ENCODE measurements around the gene FCN1. TPM values are rescaled to one million over a fixed set of nuclear protein-coding genes. Genes with fewer than 3 reads are reported as not detected.

Gene FCN1
- total and polyA plus RNA-seq, 10 of the 15 experiments (the other 5 are each of a cell fraction or from before 2014, with no cell fraction given) = 0.08 TPM; not detected in 9

DNA sequence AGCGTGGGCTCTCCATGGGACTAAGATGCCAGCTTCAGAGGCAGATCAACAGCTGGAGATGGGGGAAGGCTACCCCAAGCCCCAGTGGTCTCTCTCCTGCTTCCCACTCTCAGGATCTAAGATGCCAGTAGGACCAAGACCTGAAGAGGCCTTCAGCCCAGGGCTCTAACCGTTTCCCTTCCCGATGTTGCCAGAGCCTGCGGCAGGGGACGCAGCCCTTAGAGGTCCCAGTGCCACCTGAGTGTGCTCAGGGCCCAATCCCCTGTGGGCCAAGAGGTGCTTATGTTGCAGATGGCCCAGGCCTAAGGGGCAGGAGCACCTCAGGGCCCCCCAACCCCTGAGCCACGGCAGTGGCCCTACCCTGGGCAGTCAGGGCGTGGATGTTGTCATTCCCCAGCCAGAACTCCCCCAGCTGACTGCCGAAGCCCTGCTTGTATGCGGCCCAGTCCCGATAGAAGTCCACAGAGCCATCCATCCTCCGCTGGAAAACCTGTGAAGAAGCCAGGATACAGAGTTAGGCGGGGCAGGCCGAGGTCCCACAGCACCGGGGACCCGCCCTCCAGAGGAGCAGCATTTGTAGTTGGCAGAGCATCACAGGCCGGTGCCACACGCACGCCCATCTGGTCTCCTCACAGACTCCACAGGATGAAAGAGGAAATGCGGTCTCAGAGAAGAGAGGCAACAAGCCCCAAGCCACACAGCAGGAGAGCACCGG is 5.4 kb downstream of the FCN1 start (continued):
- no peak for TF ChIP-seq ZBTB11 (CRISPR knock-in tag; IDR thresholded peaks at IDR 0.05)
- TF ChIP-seq SKIL (IDR thresholded peaks at IDR 0.05; ENCODE audit: low read depth, poor library complexity, severe bottlenecking) = no peak
- no peak for TF ChIP-seq ZBTB4 (CRISPR knock-in tag; IDR thresholded peaks at IDR 0.05)
- TF ChIP-seq, protein P1, sequence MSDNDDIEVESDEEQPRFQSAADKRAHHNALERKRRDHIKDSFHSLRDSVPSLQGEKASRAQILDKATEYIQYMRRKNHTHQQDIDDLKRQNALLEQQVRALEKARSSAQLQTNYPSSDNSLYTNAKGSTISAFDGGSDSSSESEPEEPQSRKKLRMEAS (IDR thresholded peaks at IDR 0.05; ENCODE audit: low read depth, low read length) = no peak
- TF ChIP-seq NFYB (IDR thresholded peaks at IDR 0.05; ENCODE audit: insufficient read depth, low read depth, low read length) = no peak
- no peak for TF ChIP-seq NR2C2 (IDR thresholded peaks at IDR 0.05; ENCODE audit: borderline replicate concordance, control insufficient read depth, insufficient read length, low read depth)
- TF ChIP-seq, protein P2, sequence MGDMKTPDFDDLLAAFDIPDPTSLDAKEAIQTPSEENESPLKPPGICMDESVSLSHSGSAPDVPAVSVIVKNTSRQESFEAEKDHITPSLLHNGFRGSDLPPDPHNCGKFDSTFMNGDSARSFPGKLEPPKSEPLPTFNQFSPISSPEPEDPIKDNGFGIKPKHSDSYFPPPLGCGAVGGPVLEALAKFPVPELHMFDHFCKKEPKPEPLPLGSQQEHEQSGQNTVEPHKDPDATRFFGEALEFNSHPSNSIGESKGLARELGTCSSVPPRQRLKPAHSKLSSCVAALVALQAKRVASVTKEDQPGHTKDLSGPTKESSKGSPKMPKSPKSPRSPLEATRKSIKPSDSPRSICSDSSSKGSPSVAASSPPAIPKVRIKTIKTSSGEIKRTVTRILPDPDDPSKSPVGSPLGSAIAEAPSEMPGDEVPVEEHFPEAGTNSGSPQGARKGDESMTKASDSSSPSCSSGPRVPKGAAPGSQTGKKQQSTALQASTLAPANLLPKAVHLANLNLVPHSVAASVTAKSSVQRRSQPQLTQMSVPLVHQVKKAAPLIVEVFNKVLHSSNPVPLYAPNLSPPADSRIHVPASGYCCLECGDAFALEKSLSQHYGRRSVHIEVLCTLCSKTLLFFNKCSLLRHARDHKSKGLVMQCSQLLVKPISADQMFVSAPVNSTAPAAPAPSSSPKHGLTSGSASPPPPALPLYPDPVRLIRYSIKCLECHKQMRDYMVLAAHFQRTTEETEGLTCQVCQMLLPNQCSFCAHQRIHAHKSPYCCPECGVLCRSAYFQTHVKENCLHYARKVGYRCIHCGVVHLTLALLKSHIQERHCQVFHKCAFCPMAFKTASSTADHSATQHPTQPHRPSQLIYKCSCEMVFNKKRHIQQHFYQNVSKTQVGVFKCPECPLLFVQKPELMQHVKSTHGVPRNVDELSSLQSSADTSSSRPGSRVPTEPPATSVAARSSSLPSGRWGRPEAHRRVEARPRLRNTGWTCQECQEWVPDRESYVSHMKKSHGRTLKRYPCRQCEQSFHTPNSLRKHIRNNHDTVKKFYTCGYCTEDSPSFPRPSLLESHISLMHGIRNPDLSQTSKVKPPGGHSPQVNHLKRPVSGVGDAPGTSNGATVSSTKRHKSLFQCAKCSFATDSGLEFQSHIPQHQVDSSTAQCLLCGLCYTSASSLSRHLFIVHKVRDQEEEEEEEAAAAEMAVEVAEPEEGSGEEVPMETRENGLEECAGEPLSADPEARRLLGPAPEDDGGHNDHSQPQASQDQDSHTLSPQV (IDR thresholded peaks at IDR 0.05) = no peak
- no peak for TF ChIP-seq ESRRA (IDR thresholded peaks at IDR 0.05; ENCODE audit: low read length)
- TF ChIP-seq JUNB (IDR thresholded peaks at IDR 0.05) = no peak
- no peak for TF ChIP-seq ZNF274 (IDR thresholded peaks at IDR 0.05; ENCODE audit: insufficient read depth, insufficient read length)
- TF ChIP-seq RUNX3 (IDR thresholded peaks at IDR 0.05; ENCODE audit: low read length) = no peak

Measured in GM12878 (cell line).